ENCODE results near the gene DDIT3. TPM values are rescaled to one million over a fixed set of nuclear protein-coding genes. Genes with fewer than 3 reads are reported as not detected.

DDIT3 gene
- total RNA-seq, 2 experiments from 2014 or later, result 34.4 to 37.2 TPM

DNA sequence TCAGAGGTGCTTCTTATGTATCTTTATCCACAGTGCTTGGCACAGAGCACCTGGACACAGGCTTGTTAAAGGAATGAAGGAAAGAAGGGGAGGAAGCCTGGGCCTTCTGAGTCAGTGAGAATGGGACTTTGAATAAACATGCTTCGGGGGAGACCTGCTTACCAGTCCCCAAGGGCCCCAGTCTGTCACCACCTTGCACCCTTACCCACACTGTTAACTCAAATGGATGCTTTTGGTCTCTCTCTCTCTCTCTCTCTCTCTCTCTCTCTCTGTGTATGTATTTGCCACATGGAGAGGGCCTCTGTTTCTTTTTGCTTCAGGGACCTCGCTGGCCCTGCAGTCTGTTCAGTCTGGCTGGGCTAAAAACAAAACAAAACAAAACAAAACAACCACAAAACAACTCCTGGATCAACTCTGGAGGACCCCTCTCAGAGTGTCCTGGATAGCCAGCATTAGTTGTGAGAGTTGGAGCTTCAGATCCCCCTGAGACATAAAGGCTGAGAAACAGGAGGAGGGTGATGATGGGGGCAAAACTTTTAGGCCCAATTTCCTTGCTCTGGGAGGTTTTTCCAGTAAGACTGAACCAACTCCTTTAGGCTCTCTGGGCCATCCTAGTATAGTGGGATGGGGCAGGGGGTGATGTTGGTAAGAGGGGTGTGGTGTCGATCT, 31.5 kb upstream of the DDIT3 start:
- no peaks in the 10 kb centered on the region for H3K9me3 Mint-ChIP-seq
- peaks cover 33% of the 10 kb centered on the region for H3K27me3 Mint-ChIP-seq
- ATAC-seq (ENCODE audit: low read depth) (no peak), DNase-seq (no peak)
- peaks cover 21% of the 10 kb centered on the region for H3K4me1 Mint-ChIP-seq
- no peak overlapping the region for H3K4me3 Mint-ChIP-seq
- H3K27ac Mint-ChIP-seq, result no peak overlapping the region
- POLR2A ChIA-PET, result no interaction called here
- peaks cover 1% of the 10 kb centered on the region for H3K36me3 Mint-ChIP-seq

DNA sequence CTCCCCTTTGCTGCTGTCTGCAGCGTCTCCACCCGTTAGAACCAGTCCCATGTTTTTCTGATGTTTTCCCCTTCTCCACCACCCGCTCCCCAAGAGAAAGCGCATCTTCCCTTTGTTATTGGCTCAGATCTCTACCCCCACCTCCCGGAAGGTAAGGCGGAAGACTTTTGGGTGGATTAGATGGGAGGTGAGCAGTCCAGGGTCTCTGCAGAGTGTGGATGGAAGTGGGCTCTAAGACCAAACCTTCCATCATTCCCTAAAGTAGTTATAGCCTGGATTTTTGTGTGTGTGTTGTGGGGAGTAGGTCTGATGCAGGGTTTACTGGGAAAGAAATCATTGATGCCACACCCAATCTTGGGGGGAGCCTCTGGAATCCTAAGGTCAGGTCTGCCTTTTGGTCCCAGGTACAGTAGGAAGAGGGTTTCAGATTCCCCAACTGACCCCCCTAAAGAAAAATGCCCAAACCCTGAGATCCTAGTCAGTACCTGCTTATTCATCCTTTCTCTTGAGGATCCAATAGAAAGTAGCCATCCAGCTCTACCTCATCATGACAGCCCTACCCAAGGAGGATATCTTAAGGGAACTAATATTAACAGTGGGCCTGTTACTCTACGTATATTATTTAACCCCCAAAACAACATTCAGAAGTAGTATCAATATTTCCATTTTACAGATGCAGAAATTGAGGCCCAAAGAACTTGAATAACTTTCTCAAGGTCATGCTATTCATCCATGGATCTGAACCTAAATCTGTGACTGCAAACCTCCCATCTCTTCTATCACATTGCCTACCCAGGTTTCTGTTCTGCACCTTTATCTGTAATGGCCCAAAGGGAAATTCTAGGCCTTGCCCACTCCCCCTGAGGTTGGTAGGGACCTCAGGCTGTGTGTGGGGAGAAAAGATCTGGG, 30.6 kb upstream of the DDIT3 start:
- Mint-ChIP-seq H3K4me3 (peak overlapping the region; percentile 79), H3K9me3 (no peaks in the 10 kb centered on the region), H3K27ac (peak overlapping the region; percentile 7), H3K36me3 (peaks cover 4% of the 10 kb centered on the region), H3K4me1 (peaks cover 25% of the 10 kb centered on the region), H3K27me3 (peaks cover 33% of the 10 kb centered on the region)
- ATAC-seq (ENCODE audit: low read depth), result no peak
- POLR2A ChIA-PET, result no interaction called here
- DNase-seq, result no peak

DNA sequence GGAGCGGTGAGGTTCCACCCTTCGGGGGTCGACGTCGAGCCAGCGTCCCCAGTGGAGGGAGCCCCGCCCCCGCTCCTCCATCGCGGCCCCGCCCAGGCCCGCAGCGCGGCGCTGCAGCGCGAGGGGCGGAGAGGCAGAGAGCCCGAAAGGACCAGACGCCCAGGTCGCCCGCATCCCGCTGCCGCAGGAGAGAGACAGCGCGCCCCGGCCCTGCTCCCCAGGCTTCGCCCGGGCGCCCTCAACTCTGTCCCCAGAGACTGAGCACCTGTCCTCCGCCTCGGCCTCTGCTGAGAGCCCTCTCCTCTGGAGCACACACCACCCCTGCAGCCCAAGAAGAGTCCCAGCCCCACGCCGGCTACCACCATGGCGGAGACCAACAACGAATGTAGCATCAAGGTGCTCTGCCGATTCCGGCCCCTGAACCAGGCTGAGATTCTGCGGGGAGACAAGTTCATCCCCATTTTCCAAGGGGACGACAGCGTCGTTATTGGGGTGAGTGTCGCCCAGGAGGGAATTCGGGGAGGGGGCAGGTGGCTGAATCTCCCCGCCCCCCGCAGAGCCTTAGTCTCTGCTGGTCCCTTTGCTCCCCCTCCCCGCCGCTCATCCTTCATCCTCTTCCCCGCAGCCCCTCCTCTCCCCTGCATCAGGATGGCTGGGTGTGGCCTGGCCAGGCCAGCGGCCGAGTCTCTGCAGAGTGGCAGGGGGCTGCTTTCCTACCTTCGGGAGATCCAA, 29.8 kb upstream of the DDIT3 start, which contains the start of gene KIF5A:
Gene KIF5A, plus strand, starts transcription at position 136 of the 732 bp plus-strand sequence. Its CDS starts 228 bp downstream, at position 364.
- DNase-seq (peak; percentile 78), ATAC-seq (ENCODE audit: low read depth) (peak; percentile 61)
- peaks cover 33% of the 10 kb centered on the region for H3K27me3 Mint-ChIP-seq
- peak within 1 kb of the TSS; percentile 7 for H3K27ac Mint-ChIP-seq
- no peaks in the 10 kb centered on the region for H3K9me3 Mint-ChIP-seq
- peak within 1 kb of the TSS; percentile 79 for H3K4me3 Mint-ChIP-seq
- H3K36me3 Mint-ChIP-seq, result peaks cover 7% of the 10 kb centered on the region
- POLR2A ChIA-PET, result no interaction called here
- H3K4me1 Mint-ChIP-seq, result peaks cover 31% of the 10 kb centered on the region

DNA sequence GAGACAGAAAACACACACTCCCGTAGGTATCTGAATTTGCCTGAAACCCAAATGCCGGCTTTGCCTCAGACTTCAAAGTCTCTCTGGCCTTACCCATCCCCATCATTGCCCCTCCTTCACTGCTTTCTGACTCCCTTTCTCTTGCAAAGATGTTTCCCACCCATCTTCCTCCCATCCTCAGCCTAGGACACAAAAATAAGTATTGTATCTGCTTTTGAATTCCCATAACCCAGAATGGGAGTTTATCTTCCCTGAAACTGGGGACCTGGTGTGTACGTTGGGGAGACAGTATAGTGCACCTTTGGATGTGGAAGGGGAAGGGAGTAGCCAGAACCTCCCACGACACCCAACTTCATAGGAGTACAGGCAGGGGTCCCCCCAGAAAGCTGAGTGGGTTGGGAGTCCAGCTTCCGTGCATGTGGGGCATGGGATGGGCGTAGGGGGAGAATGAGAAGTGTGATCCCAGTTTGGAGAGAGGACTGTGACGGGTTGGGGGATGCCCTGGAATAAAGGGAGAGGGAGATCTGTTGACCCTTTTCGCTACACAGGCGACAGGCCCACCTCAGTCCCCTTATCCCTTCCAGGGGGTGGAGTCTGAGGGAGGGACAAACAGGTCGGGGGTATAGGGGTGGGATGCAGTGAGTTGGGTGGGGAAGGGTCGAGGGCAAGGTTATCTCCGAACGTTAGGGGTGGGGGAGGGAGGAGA, 29.0 kb upstream of the DDIT3 start:
- H3K4me3 Mint-ChIP-seq, result peak overlapping the region; percentile 79
- no peak overlapping the region for H3K27ac Mint-ChIP-seq
- POLR2A ChIA-PET, result no interaction called here
- peaks cover 36% of the 10 kb centered on the region for H3K4me1 Mint-ChIP-seq
- ATAC-seq (ENCODE audit: low read depth) (peak; percentile 4), DNase-seq (peak; percentile 36)
- H3K36me3 Mint-ChIP-seq, result peaks cover 9% of the 10 kb centered on the region
- H3K27me3 Mint-ChIP-seq, result peaks cover 30% of the 10 kb centered on the region
- no peaks in the 10 kb centered on the region for H3K9me3 Mint-ChIP-seq

DNA sequence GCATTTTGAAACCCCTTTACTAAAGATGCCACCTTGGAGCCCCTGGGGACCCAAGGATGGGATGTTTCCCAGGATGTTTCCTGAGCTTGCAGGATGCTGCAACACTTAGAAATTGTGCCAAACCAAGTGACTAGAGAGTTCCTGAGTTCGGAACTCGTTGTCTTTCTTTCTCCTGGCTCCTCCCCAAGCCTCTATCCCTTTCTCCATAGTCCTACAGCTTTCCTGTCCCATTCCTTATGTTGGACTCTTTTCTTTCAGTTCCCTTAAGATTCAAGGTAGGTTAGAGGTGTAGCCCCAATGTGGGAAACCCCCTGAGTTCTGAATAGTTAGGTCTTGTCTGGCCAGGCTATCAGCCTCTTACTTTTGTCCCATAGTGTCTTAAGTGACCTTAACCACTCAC, 28.2 kb upstream of the DDIT3 start:
- Mint-ChIP-seq H3K36me3 (peaks cover 9% of the 10 kb centered on the region), H3K27ac (no peak overlapping the region), H3K4me1 (peaks cover 42% of the 10 kb centered on the region), H3K4me3 (no peak overlapping the region), H3K9me3 (no peaks in the 10 kb centered on the region), H3K27me3 (peaks cover 25% of the 10 kb centered on the region)
- no peak for DNase-seq
- no peak for ATAC-seq (ENCODE audit: low read depth)
- POLR2A ChIA-PET, result no interaction called here

DNA sequence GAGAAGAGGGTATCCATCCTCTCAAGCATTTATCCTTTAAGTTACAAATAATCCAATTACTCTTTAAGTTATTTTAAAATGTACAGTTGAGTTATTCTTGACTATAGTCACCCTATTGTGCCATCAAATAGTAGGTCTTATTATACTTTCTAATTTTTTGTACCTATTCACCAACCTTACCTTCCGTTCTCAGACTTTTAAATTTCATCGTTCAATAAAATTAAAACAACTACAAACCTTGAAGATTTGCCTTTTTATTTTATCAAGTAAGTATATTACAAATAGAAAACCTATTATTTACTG, 27.6 kb upstream of the DDIT3 start:
- peaks cover 25% of the 10 kb centered on the region for H3K27me3 Mint-ChIP-seq
- no peak for ATAC-seq (ENCODE audit: low read depth)
- H3K4me3 Mint-ChIP-seq, result no peak overlapping the region
- H3K4me1 Mint-ChIP-seq, result peaks cover 44% of the 10 kb centered on the region
- POLR2A ChIA-PET, result no interaction called here
- H3K9me3 Mint-ChIP-seq, result no peaks in the 10 kb centered on the region
- no peak overlapping the region for H3K27ac Mint-ChIP-seq
- no peak for DNase-seq
- H3K36me3 Mint-ChIP-seq, result peaks cover 9% of the 10 kb centered on the region

DNA sequence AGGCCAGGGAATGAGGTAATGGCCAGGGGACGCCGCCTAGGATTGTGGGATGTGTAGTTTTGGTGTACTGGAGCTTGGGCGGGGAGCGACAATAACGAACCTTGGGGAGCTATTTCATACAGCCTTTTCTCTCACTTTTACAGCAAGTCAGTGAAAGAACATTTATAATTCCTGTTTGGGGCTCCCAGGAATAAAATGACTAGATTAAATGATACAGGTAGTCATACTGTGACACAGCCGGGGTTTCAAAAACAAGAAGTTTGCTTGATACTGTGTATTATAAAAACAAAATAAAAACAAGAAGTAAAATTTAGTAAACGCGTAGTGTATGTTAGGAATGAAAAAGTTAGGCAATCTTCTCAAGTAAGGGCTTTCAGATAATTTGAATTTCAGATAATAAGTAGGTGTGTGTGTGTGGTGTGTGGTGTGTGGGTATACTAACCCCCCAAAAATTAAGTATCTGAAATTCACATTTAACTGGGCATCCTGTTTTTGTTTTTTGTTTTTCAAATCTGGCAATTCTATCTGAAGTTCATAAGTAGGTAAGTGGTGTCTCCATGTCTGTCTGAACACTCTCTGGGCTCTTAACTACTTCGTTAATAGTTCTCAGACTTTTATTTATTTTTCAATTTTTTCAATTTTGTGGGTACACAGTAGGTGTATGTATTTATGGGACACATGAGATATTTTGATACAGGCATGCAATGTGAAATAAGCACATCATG, 27.1 kb upstream of the DDIT3 start:
- POLR2A ChIA-PET, result interaction anchor here (1.2 to 2.6 kb wide), 6 partner anchors 17 to 194 kb away, joined by 3 to 17 read pairs (median 6); partner anchors contain the start of genes DDIT3 and MARS1
- peaks cover 44% of the 10 kb centered on the region for H3K4me1 Mint-ChIP-seq
- peaks cover 25% of the 10 kb centered on the region for H3K27me3 Mint-ChIP-seq
- H3K36me3 Mint-ChIP-seq, result peaks cover 12% of the 10 kb centered on the region
- ATAC-seq (ENCODE audit: low read depth) (no peak), DNase-seq (no peak)
- H3K9me3 Mint-ChIP-seq, result no peaks in the 10 kb centered on the region
- H3K4me3 Mint-ChIP-seq, result peak overlapping the region; percentile 99
- peak overlapping the region; percentile 94 for H3K27ac Mint-ChIP-seq

DNA sequence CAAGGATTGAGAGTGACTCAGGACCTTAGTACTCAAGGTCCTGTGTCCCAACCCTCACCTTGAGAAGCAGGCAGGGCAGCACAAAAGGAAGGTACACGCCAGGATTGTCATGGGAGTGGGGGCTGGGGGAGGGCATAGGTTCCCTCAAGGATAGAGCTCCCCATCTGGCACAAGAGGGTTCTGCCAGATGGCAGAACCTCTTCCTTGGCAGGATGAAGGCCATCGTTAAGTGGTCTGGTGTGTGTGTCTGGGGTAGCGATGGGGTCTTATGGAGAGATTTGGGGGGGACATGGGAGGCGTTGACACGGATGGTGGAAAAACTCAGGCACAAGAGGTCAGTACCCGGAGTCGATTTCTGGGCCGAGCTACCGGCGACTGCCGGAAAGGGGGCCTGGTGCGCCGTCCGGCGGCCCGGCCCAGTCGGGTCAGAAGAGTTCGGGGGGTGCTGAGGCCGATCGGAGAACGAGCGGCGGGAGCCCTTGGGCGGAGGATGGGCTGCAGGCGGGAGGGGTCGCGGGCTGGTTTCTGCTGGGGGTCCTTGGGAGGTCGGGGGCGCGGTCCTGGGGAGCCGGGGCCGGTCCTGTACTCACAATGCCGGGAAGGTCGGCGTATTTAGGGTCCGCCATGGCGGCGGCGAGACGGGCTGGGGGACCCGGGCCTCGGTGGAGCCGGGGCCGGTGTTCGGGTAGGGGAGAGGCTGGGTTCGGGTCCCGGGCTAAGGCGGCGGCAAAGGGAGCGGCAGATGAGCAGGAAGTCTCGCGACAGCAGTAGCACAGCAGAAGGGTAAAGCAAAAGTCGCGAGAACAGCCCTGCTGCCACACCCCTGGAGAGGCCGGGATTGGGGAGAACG, 26.3 kb upstream of the DDIT3 start, which contains the start of gene DCTN2:
Gene DCTN2, minus strand, starts transcription at position 755 of the 850 bp plus-strand sequence. Its CDS starts 129 bp downstream, at position 626.
- H3K36me3 Mint-ChIP-seq, result peaks cover 12% of the 10 kb centered on the region
- peaks cover 44% of the 10 kb centered on the region for H3K4me1 Mint-ChIP-seq
- ATAC-seq (ENCODE audit: low read depth) (peak; percentile 96), DNase-seq (peak; percentile 85)
- no peaks in the 10 kb centered on the region for H3K9me3 Mint-ChIP-seq
- peak within 1 kb of the TSS; percentile 99 for H3K4me3 Mint-ChIP-seq
- POLR2A ChIA-PET, result interaction anchor here (1.2 to 2.6 kb wide), 6 partner anchors 16 to 195 kb away, joined by 3 to 17 read pairs (median 6); partner anchors contain the start of genes DDIT3 and MARS1
- peaks cover 24% of the 10 kb centered on the region for H3K27me3 Mint-ChIP-seq
- H3K27ac Mint-ChIP-seq, result peak within 1 kb of the TSS; percentile 94

DNA sequence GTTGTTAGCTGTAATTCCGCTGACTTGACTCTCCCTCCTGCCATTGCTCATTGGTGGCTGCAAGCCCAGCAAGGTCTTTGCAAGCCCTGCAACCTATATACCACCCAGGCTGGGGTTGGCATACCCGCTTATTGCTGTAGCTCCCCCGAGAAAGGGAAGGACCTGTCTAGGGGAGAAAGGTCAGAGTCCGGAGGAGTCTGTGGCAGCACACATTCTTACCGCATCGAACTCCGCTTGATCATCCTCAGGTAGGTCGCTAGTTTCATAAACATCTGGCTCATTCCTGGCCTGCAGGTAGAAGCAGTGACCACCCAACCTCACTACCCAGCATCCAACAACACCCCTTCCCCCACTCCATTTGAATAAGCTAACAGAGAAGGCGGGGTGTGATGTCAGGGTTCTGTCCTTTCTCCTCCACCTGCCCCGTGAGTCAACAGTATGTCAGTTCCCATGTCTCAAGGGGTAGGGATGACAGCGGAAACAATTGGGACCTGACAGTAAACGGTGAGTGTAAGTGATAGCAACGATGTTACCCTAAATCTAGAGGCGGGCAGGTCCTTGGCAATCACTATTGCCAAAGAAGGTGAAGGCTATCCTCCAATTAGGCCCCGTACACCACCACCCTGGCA, 25.6 kb upstream of the DDIT3 start:
- Mint-ChIP-seq H3K36me3 (peaks cover 15% of the 10 kb centered on the region), H3K4me3 (peak overlapping the region; percentile 99), H3K27me3 (peaks cover 24% of the 10 kb centered on the region), H3K9me3 (no peaks in the 10 kb centered on the region), H3K4me1 (peaks cover 43% of the 10 kb centered on the region), H3K27ac (peak overlapping the region; percentile 94)
- DNase-seq (no peak), ATAC-seq (ENCODE audit: low read depth) (no peak)
- POLR2A ChIA-PET, result interaction anchor here (1.2 to 2.6 kb wide), 6 partner anchors 16 to 195 kb away, joined by 3 to 17 read pairs (median 6); partner anchors contain the start of genes DDIT3 and MARS1

DNA sequence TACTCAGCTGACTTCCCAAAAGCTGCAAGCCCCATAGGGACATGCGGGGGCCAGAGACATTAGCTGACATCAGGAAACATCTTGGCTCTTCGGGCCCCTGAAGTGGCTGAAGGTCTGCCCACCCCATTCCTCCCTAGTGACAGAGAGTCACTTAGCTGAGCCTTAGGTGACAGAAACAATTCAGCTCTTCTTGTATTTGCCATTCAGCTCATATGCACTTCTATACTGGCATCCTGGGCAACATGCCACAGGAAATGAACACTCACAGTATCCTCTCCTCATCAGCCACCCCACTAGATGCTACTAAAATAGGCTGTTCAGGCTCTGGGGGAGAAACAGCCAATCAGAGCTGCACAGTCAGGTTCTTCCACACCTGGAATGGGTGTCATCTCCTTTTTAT, 23.3 kb upstream of the DDIT3 start:
- no peaks in the 10 kb centered on the region for H3K9me3 Mint-ChIP-seq
- no peak overlapping the region for H3K27ac Mint-ChIP-seq
- POLR2A ChIA-PET, result interaction anchor here (1.2 kb wide), 1 partner anchor 16 kb away, joined by 3 read pairs; no protein-coding TSS in a partner anchor
- DNase-seq (no peak), ATAC-seq (ENCODE audit: low read depth) (no peak)
- H3K4me1 Mint-ChIP-seq, result peaks cover 32% of the 10 kb centered on the region
- H3K4me3 Mint-ChIP-seq, result no peak overlapping the region
- peaks cover 15% of the 10 kb centered on the region for H3K36me3 Mint-ChIP-seq
- H3K27me3 Mint-ChIP-seq, result peaks cover 10% of the 10 kb centered on the region

DNA sequence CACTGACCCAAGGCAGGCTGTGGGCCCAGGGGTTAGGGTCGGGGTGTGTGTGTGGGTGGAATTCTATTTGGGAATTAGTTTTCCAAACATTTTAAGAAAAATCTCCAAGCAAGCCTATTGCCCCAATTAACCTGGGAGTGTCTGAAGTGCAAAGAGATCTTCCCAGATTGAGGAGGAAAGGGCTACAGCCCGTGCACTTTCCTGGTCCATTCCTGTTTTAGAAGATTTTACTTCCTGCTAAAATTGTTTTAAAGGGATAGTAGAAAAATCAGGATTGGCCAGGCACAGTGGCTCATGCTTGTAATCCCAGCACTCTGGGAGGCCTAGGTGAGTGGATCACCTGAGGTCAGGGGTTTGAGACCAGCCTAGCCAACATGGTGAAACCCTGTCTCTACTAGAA, 21.4 kb upstream of the DDIT3 start:
- H3K27ac Mint-ChIP-seq, result no peak overlapping the region
- H3K27me3 Mint-ChIP-seq, result no peaks in the 10 kb centered on the region
- H3K36me3 Mint-ChIP-seq, result peaks cover 27% of the 10 kb centered on the region
- ATAC-seq (ENCODE audit: low read depth) (no peak), DNase-seq (no peak)
- POLR2A ChIA-PET, result interaction anchor here (0.6 kb wide), 1 partner anchor 1595 kb away, joined by 3 read pairs; no protein-coding TSS in a partner anchor
- no peaks in the 10 kb centered on the region for H3K9me3 Mint-ChIP-seq
- H3K4me3 Mint-ChIP-seq, result no peak overlapping the region
- peaks cover 29% of the 10 kb centered on the region for H3K4me1 Mint-ChIP-seq
